ENCODE data around the gene KIF26A. TPM values are rescaled to one million over a fixed set of nuclear protein-coding genes. Genes with fewer than 3 reads are reported as not detected.
"Not testable (repeated sequence)": the region's sequence is repeated elsewhere in the genome, so short reads cannot be mapped to it uniquely, and the experiment has no call there.

Gene KIF26A
- total RNA-seq, 6 donors from 2014 or later: 1.8 to 7.3 (median 3.5) TPM

DNA sequence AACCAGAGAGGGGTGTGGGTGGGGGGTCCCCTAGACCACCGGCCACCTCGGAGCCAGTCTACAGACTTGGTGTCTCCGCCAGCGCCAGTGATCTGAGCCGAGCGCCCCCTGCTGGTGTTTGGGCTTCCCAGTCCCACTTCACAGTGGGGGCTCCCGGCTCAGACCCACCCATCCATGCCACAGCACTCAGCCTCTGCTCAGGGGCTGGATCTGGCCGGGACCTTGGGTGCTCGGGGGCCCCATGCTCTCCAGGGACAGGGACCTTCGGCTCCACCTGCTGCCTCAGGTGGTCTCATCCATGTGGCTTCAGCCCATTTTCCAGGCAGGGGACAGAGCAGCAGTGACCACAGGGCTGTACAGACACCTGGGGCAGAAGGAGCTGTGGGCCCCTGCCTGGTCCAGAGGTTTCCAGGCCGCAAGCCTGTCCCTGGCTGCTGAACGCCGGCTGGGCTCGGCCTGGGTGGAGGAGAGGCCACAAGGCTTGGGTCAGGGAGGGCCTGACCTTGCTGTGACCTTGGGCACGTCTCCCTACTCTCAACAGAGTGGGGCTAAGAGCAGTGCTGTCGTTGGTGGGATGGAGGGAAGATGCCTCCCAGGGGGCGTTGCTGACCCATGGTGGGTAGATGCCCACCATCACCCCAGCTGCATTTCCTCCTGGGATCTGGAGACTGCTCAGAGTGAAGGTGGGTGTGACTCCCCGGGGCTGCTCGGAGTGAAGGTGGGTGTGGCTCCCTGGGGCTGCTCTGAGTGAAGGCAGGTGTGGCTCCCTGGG is 86.3 kb downstream of the KIF26A start:
- peak in 1 of 2 donors; percentile 7 for ATAC-seq (ENCODE audit: low FRiP score in 2 of 2)
- TF ChIP-seq, protein P1, sequence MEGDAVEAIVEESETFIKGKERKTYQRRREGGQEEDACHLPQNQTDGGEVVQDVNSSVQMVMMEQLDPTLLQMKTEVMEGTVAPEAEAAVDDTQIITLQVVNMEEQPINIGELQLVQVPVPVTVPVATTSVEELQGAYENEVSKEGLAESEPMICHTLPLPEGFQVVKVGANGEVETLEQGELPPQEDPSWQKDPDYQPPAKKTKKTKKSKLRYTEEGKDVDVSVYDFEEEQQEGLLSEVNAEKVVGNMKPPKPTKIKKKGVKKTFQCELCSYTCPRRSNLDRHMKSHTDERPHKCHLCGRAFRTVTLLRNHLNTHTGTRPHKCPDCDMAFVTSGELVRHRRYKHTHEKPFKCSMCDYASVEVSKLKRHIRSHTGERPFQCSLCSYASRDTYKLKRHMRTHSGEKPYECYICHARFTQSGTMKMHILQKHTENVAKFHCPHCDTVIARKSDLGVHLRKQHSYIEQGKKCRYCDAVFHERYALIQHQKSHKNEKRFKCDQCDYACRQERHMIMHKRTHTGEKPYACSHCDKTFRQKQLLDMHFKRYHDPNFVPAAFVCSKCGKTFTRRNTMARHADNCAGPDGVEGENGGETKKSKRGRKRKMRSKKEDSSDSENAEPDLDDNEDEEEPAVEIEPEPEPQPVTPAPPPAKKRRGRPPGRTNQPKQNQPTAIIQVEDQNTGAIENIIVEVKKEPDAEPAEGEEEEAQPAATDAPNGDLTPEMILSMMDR (IDR thresholded peaks at IDR 0.05): peak in 5 of 6 experiments; percentile 19 to 38 (median 36)
- TF ChIP-seq POLR2AphosphoS5 (IDR thresholded peaks at IDR 0.05) (no peak), POLR2A (IDR thresholded peaks at IDR 0.05) (no peak)

DNA sequence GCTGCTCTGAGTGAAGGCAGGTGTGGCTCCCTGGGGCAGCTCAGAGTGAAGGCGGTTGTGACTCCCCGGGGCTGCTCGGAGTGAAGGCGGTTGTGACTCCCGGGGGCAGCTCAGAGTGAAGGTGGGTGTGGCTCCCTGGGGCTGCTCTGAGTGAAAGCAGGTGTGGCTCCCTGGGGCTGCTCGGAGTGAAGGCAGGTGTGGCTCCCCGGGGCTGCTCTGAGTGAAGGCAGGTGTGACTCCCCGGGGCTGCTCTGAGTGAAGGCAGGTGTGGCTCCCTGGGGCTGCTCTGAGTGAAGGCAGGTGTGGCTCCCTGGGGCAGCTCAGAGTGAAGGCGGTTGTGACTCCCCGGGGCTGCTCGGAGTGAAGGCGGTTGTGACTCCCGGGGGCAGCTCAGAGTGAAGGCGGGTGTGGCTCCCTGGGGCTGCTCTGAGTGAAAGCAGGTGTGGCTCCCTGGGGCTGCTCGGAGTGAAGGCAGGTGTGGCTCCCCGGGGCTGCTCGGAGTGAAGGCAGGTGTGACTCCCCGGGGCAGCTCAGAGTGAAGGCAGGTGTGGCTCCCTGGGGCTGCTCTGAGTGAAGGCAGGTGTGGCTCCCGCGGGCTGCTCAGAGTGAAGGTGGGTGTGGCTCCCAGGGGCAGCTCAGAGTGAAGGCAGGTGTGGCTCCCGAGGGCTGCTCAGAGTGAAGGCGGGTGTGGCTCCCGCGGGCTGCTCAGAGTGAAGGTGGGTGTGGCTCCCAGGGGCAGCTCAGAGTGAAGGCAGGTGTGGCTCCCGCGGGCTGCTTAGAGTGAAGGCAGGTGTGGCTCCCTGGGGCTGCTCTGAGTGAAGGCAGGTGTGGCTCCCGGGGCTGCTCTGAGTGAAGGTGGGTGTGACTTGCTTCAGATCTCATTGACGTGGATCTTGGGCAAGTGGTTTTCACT is 87.1 kb downstream of the KIF26A start:
- H3K27ac ChIP-seq; H3K4me3 ChIP-seq; ATAC-seq (ENCODE audit: low FRiP score in 2 of 2); H3K36me3 ChIP-seq; H3K9me3 ChIP-seq; H3K27me3 ChIP-seq: not testable (repeated sequence)
- 31 to 56% methylated on average over 9 to 15 of the region's 28 CpGs for WGBS, 2 donors
- DNase-seq: peak; percentile 62 to 67
- H3K4me1 ChIP-seq: peaks cover 0 to 23% (median 16%) of the 10 kb centered on the region in 4 donors

More for the DNA sequence above, 86.3 kb downstream of the KIF26A start:
- peak in 1 of 2 donors; percentile 68 for DNase-seq
- peak overlapping the region in 1 of 4 donors; percentile 33 for H3K4me3 ChIP-seq
- H3K4me1 ChIP-seq: peaks cover 0 to 23% (median 16%) of the 10 kb centered on the region in 4 donors
- H3K27ac ChIP-seq: no peak overlapping the region
- H3K27me3 ChIP-seq: no peaks in the 10 kb centered on the region
- peaks cover 0 to 9% (median 3%) of the 10 kb centered on the region in 4 donors for H3K9me3 ChIP-seq
- no peaks in the 10 kb centered on the region for H3K36me3 ChIP-seq
- 33 to 54% methylated on average over 8 to 19 of the region's 19 CpGs for WGBS, 2 donors

DNA sequence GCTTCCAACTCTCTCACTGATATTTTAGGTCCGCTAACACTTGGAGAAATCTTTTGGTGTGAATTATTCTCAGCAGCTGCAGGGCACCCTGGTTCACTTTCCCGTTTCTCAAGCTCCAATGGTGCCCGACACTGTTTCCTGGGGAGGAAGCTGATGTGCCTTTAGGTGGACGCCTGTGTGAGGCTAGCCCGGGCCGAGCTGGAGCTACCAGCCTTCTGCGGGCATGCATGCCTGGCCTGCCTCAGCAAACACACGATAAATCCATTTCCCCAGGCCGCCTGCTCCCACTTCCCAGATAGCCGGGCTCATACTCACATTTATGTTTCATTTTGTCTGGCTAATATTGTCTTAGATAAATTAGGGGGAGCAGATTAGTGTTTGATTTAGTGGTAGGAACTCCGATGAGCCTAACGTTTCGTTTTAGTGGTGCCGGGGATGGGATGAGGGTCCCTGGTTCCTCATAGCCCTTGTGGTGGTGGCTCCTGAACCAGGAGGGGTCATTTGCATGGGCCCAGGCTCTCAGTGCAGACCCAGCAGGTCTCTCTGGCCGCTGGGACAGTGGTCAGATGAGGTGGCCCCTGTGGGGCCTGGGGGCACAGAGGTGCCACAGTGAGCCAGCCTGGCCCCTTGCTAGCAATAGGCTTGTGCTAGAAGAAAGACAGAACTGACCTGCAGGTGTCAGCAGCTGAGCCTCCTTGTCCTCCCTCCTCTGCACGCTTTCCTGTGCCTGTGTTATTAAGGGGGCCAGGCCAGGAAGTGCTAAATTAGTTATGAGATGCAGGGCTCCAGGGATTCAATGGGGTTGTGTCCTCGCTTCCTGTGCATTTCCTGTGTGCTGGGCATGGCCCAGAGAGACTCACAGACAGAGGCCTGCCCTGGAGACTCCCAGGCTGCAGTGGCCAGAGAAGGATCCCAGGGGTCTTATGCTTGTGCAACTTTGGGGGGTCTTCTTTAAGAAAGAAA is 88.3 kb downstream of the KIF26A start:
- TF ChIP-seq POLR2AphosphoS5 (IDR thresholded peaks at IDR 0.05): no peak
- TF ChIP-seq, protein P1 (IDR thresholded peaks at IDR 0.05): no peak
- no peak for TF ChIP-seq EP300 (IDR thresholded peaks at IDR 0.05)
- no peak for TF ChIP-seq POLR2A (IDR thresholded peaks at IDR 0.05)

DNA sequence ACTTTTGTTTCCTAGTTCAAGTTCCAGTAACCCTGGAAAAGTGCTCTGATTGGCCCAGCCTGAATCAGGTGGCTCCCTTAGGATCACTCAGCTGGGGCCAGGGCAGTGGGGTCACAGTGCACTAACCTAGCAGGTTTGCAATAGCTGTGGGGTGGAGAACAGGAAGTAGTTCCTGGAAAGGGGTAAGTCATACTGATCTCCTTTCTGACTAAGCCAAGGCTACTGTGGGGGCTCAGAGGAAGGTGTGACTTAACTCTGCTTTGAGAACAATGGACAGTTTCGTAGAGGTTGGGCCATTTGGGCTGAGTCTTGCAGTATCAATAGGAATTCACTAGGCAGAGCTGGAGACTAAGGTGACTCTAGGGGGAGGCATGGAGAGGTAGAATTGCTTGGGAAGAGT is 89.4 kb downstream of the KIF26A start:
- no peak for TF ChIP-seq POLR2AphosphoS5 (IDR thresholded peaks at IDR 0.05)
- TF ChIP-seq EP300 (IDR thresholded peaks at IDR 0.05): no peak
- TF ChIP-seq, protein P1 (IDR thresholded peaks at IDR 0.05): no peak
- no peak for TF ChIP-seq POLR2A (IDR thresholded peaks at IDR 0.05)
- H3K27ac ChIP-seq: no peak overlapping the region
- no peak for DNase-seq
- no peak for ATAC-seq (ENCODE audit: low FRiP score in 2 of 2)
- peaks cover 0 to 9% (median 4%) of the 10 kb centered on the region in 4 donors for H3K9me3 ChIP-seq
- no peak overlapping the region for H3K4me3 ChIP-seq
- H3K4me1 ChIP-seq: peaks cover 0 to 23% (median 15%) of the 10 kb centered on the region in 4 donors
- no peaks in the 10 kb centered on the region for H3K36me3 ChIP-seq
- no peaks in the 10 kb centered on the region for H3K27me3 ChIP-seq
- WGBS, 2 donors: 86 to 93% methylated on average over 1 of the region's 1 CpG

More for the DNA sequence above, 88.3 kb downstream of the KIF26A start:
- peaks cover 0 to 9% (median 3%) of the 10 kb centered on the region in 4 donors for H3K9me3 ChIP-seq
- 85 to 92% methylated on average over 16 to 17 of the region's 17 CpGs for WGBS, 2 donors
- no peak for DNase-seq
- no peak overlapping the region for H3K27ac ChIP-seq
- H3K36me3 ChIP-seq: no peaks in the 10 kb centered on the region
- no peak overlapping the region for H3K4me3 ChIP-seq
- peaks cover 0 to 23% (median 16%) of the 10 kb centered on the region in 4 donors for H3K4me1 ChIP-seq
- H3K27me3 ChIP-seq: no peaks in the 10 kb centered on the region
- no peak for ATAC-seq (ENCODE audit: low FRiP score in 2 of 2)
